T-helper 2 cell treated with Interferon-gamma antibody and Interleukin-4, amounts not matched to agents 5 μg/mL and 100 μg/mL, for 36 hours (primary cell): ENCODE data around the gene SPARCL1.

Experiments
- DNase-seq: peaks from one replicate; pipeline ENCODE4 v3.0.0; 2021; ENCODE audit warnings: low spot score
- H3K27ac Mint-ChIP-seq: one replicate; pipeline ENCODE4 v1.8.0; 2021; ENCODE audit warnings: mild to moderate bottlenecking, mixed read lengths
- H3K27me3 Mint-ChIP-seq: one replicate; pipeline ENCODE4 v1.8.0; 2021; ENCODE audit warnings: low read depth, mixed read lengths
- H3K36me3 Mint-ChIP-seq: one replicate; pipeline ENCODE4 v1.8.0; 2021; ENCODE audit warnings: low read depth, mixed read lengths
- H3K4me1 Mint-ChIP-seq: one replicate; pipeline ENCODE4 v1.8.0; 2021; ENCODE audit warnings: low read depth, mixed read lengths
- H3K4me3 Mint-ChIP-seq: one replicate; pipeline ENCODE4 v1.8.0; 2022; ENCODE audit warnings: mild to moderate bottlenecking, moderate library complexity, mixed read lengths
- H3K9me3 Mint-ChIP-seq: one replicate; pipeline ENCODE4 v1.8.0; 2021; ENCODE audit warnings: mixed read lengths

SPARCL1 gene

GRCh38 chr4:87527431-87528220, 1.6 kb downstream of the SPARCL1 start:
- H3K27ac Mint-ChIP-seq: no peak overlapping the region
- no peak for DNase-seq
- peaks cover 14% of the 10 kb centered on the region for H3K27me3 Mint-ChIP-seq
- peaks cover 13% of the 10 kb centered on the region for H3K9me3 Mint-ChIP-seq
- no peak overlapping the region for H3K4me3 Mint-ChIP-seq
- H3K4me1 Mint-ChIP-seq: no peaks in the 10 kb centered on the region
- H3K36me3 Mint-ChIP-seq: no peaks in the 10 kb centered on the region

- peaks cover 13% of the 10 kb centered on the region for H3K9me3 Mint-ChIP-seq
- DNase-seq: no peak
Measured at GRCh38 chr4:87525636-87526295, 3.4 kb downstream of the SPARCL1 start.

GRCh38 chr4:87524456-87524855, 4.7 kb downstream of the SPARCL1 start:
- Mint-ChIP-seq H3K4me3 (no peak overlapping the region), H3K27ac (no peak overlapping the region), H3K27me3 (peaks cover 5% of the 10 kb centered on the region), H3K4me1 (peaks cover 1% of the 10 kb centered on the region), H3K9me3 (peaks cover 13% of the 10 kb centered on the region), H3K36me3 (no peaks in the 10 kb centered on the region)
- no peak for DNase-seq

More at GRCh38 chr4:87525636-87526295, 3.4 kb downstream of the SPARCL1 start:
- H3K4me3 Mint-ChIP-seq: no peak overlapping the region
- H3K4me1 Mint-ChIP-seq: peaks cover 1% of the 10 kb centered on the region
- H3K27me3 Mint-ChIP-seq: peaks cover 11% of the 10 kb centered on the region
- H3K27ac Mint-ChIP-seq: no peak overlapping the region
- no peaks in the 10 kb centered on the region for H3K36me3 Mint-ChIP-seq

- Mint-ChIP-seq H3K9me3 (peaks cover 13% of the 10 kb centered on the region), H3K27ac (no peak overlapping the region), H3K4me3 (no peak overlapping the region), H3K27me3 (peaks cover 7% of the 10 kb centered on the region), H3K36me3 (no peaks in the 10 kb centered on the region), H3K4me1 (peaks cover 1% of the 10 kb centered on the region)
- no peak for DNase-seq
Measured at GRCh38 chr4:87523307-87523706, 5.9 kb downstream of the SPARCL1 start.

GRCh38 chr4:87521757-87522374, 7.3 kb downstream of the SPARCL1 start:
- H3K4me1 Mint-ChIP-seq: peaks cover 1% of the 10 kb centered on the region
- H3K27ac Mint-ChIP-seq: no peak overlapping the region
- peaks cover 13% of the 10 kb centered on the region for H3K9me3 Mint-ChIP-seq
- no peaks in the 10 kb centered on the region for H3K36me3 Mint-ChIP-seq
- no peak for DNase-seq
- H3K4me3 Mint-ChIP-seq: no peak overlapping the region
- H3K27me3 Mint-ChIP-seq: peaks cover 6% of the 10 kb centered on the region

GRCh38 chr4:87521319-87521718, 7.9 kb downstream of the SPARCL1 start:
- Mint-ChIP-seq H3K27ac (no peak overlapping the region), H3K36me3 (no peaks in the 10 kb centered on the region), H3K4me3 (no peak overlapping the region), H3K27me3 (peaks cover 6% of the 10 kb centered on the region), H3K4me1 (peaks cover 1% of the 10 kb centered on the region), H3K9me3 (peaks cover 13% of the 10 kb centered on the region)
- no peak for DNase-seq

- no peaks in the 10 kb centered on the region for H3K36me3 Mint-ChIP-seq
- peaks cover 1% of the 10 kb centered on the region for H3K4me1 Mint-ChIP-seq
- no peak for DNase-seq
- no peak overlapping the region for H3K4me3 Mint-ChIP-seq
- no peaks in the 10 kb centered on the region for H3K9me3 Mint-ChIP-seq
- no peak overlapping the region for H3K27ac Mint-ChIP-seq
- H3K27me3 Mint-ChIP-seq: peaks cover 10% of the 10 kb centered on the region
Measured at GRCh38 chr4:87517621-87518020, 11.6 kb downstream of the SPARCL1 start.

- Mint-ChIP-seq H3K9me3 (no peaks in the 10 kb centered on the region), H3K27ac (no peak overlapping the region), H3K4me1 (peaks cover 1% of the 10 kb centered on the region), H3K36me3 (no peaks in the 10 kb centered on the region), H3K27me3 (peaks cover 10% of the 10 kb centered on the region), H3K4me3 (no peak overlapping the region)
- no peak for DNase-seq
Measured at GRCh38 chr4:87516683-87517082, 12.5 kb downstream of the SPARCL1 start.

- Mint-ChIP-seq H3K36me3 (no peaks in the 10 kb centered on the region), H3K4me1 (no peaks in the 10 kb centered on the region), H3K4me3 (no peak overlapping the region), H3K9me3 (no peaks in the 10 kb centered on the region), H3K27me3 (peaks cover 8% of the 10 kb centered on the region), H3K27ac (no peak overlapping the region)
- DNase-seq: no peak
Measured at GRCh38 chr4:87512400-87512799, 16.8 kb downstream of the SPARCL1 start.

GRCh38 chr4:87511500-87511899, 17.7 kb downstream of the SPARCL1 start:
- H3K4me3 Mint-ChIP-seq: no peak overlapping the region
- H3K9me3 Mint-ChIP-seq: no peaks in the 10 kb centered on the region
- peaks cover 8% of the 10 kb centered on the region for H3K27me3 Mint-ChIP-seq
- no peak overlapping the region for H3K27ac Mint-ChIP-seq
- DNase-seq: no peak
- no peaks in the 10 kb centered on the region for H3K36me3 Mint-ChIP-seq
- H3K4me1 Mint-ChIP-seq: no peaks in the 10 kb centered on the region

GRCh38 chr4:87510747-87511146, 18.4 kb downstream of the SPARCL1 start:
- H3K27me3 Mint-ChIP-seq: peaks cover 4% of the 10 kb centered on the region
- no peak overlapping the region for H3K27ac Mint-ChIP-seq
- H3K9me3 Mint-ChIP-seq: no peaks in the 10 kb centered on the region
- no peaks in the 10 kb centered on the region for H3K36me3 Mint-ChIP-seq
- H3K4me3 Mint-ChIP-seq: no peak overlapping the region
- H3K4me1 Mint-ChIP-seq: no peaks in the 10 kb centered on the region
- no peak for DNase-seq

GRCh38 chr4:87506974-87507701, 22.0 kb downstream of the SPARCL1 start:
- Mint-ChIP-seq H3K9me3 (no peaks in the 10 kb centered on the region), H3K4me3 (no peak overlapping the region), H3K27ac (no peak overlapping the region), H3K36me3 (no peaks in the 10 kb centered on the region), H3K4me1 (no peaks in the 10 kb centered on the region), H3K27me3 (peaks cover 4% of the 10 kb centered on the region)
- DNase-seq: no peak

GRCh38 chr4:87505862-87506261, 23.3 kb downstream of the SPARCL1 start:
- Mint-ChIP-seq H3K9me3 (no peaks in the 10 kb centered on the region), H3K36me3 (no peaks in the 10 kb centered on the region), H3K27ac (no peak overlapping the region), H3K4me3 (no peak overlapping the region), H3K4me1 (no peaks in the 10 kb centered on the region), H3K27me3 (peaks cover 2% of the 10 kb centered on the region)
- no peak for DNase-seq
